Spleen (tissue), 7 donors: ENCODE measurements around the gene ILKAP.

Source experiments
- CTCF ChIP-seq, 11 experiments: fragments of 200-600 bp in 7 of 11; fragments of 450-650 bp in 4 of 11; sonication (generic) in 4 of 11; IDR thresholded peaks in 8 of 11; conservative IDR thresholded peaks in 3 of 11; 1 replicate in 7 of 11; 2 replicates in 4 of 11; pipeline versions ENCODE4 v1.4.0 to v1.8.0; 2016 to 2021; ENCODE audit warnings: antibody characterized with exemption in 11 of 11, inconsistent platforms in 4 of 11, mild to moderate bottlenecking in 1 of 11
- POLR2A ChIP-seq, 3 donors: fragments of 450-650 bp; IDR thresholded peaks; one replicate each; pipeline ENCODE4 v1.5.1; 2017; ENCODE audit warnings: antibody characterized with exemption in 3 of 3, mild to moderate bottlenecking in 1 of 3
- POLR2AphosphoS5 ChIP-seq, 3 donors: sonication (generic); formaldehyde crosslinking; IDR thresholded peaks; one replicate each; pipeline ENCODE4 v1.5.1; 2017; ENCODE audit warnings: antibody characterized with exemption in 3 of 3
- donor health status: DM: no; HTN: no; CAD: no; lungs with moderate emphysema.
- donor health status: DM: no; HTN: no; CAD: no.
- donor health status: DM: no; HTN: no; CAD: no.

DNA sequence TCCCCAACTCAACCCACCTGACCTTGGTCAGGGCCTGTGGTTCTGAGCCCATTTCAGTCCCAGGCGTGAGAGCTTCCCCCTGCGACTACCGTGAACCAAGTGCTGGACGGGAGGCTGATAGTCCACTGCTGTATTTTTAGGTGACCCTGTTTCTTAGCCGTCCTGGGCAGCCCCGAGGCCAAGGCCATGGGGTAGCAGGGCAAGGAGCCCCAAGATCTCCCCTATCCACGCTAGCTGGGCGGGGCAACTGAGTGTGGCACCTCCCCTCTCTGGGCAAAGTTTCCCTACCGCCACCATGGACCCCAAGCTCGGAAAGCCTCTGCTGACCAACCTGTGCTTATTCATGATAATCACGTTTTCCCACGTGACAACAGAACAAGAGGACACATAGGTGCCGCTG, 65.6 kb downstream of the ILKAP start:
- TF ChIP-seq CTCF (IDR thresholded peaks at IDR 0.05 in 8 of 11, conservative IDR thresholded peaks at IDR 0.05 in 3 of 11), result no peak
- no peak for TF ChIP-seq POLR2AphosphoS5 (IDR thresholded peaks at IDR 0.05)
- TF ChIP-seq POLR2A (IDR thresholded peaks at IDR 0.05), result no peak
